ENCODE data around the gene THBS4. TPM values are rescaled to one million over a fixed set of nuclear protein-coding genes. Genes with fewer than 3 reads are reported as not detected.

Gene THBS4
- total and polyA plus RNA-seq, 4 donors = 0.08 to 0.28 (median 0.20) TPM

- TF ChIP-seq, protein P1, sequence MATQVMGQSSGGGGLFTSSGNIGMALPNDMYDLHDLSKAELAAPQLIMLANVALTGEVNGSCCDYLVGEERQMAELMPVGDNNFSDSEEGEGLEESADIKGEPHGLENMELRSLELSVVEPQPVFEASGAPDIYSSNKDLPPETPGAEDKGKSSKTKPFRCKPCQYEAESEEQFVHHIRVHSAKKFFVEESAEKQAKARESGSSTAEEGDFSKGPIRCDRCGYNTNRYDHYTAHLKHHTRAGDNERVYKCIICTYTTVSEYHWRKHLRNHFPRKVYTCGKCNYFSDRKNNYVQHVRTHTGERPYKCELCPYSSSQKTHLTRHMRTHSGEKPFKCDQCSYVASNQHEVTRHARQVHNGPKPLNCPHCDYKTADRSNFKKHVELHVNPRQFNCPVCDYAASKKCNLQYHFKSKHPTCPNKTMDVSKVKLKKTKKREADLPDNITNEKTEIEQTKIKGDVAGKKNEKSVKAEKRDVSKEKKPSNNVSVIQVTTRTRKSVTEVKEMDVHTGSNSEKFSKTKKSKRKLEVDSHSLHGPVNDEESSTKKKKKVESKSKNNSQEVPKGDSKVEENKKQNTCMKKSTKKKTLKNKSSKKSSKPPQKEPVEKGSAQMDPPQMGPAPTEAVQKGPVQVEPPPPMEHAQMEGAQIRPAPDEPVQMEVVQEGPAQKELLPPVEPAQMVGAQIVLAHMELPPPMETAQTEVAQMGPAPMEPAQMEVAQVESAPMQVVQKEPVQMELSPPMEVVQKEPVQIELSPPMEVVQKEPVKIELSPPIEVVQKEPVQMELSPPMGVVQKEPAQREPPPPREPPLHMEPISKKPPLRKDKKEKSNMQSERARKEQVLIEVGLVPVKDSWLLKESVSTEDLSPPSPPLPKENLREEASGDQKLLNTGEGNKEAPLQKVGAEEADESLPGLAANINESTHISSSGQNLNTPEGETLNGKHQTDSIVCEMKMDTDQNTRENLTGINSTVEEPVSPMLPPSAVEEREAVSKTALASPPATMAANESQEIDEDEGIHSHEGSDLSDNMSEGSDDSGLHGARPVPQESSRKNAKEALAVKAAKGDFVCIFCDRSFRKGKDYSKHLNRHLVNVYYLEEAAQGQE (IDR thresholded peaks at IDR 0.05) = no peak
- no peak for TF ChIP-seq ATF3 (IDR thresholded peaks at IDR 0.05)
- no peak for TF ChIP-seq HNF4A (conservative IDR thresholded peaks at IDR 0.05)
Measured at GRCh38 chr5:80127116-80127552, 92.0 kb downstream of the THBS4 start (continued).

GRCh38 chr5:80128141-80128540, 93.0 kb downstream of the THBS4 start:
- Histone ChIP-seq H3K27ac (ENCODE audit: low read depth in 1 of 2, low read length in 2 of 2) (no peak overlapping the region), H3K36me3 (ENCODE audit: control insufficient read depth in 4 of 4, insufficient read depth in 3 of 4, low read depth in 1 of 4, low read length in 3 of 4) (peaks cover 0 to 6% (median 3%) of the 10 kb centered on the region in 4 donors), H3K9ac (ENCODE audit: low read depth in 1 of 2, low read length in 2 of 2) (no peak overlapping the region), H3K4me3 (ENCODE audit: low read depth in 1 of 3, low read length in 3 of 3) (no peak overlapping the region), H3K9me3 (ENCODE audit: control insufficient read depth in 4 of 4, low read length in 3 of 4) (no peaks in the 10 kb centered on the region), H3K27me3 (ENCODE audit: control insufficient read depth in 4 of 4, insufficient read depth in 4 of 4, low read length in 3 of 4) (no peaks in the 10 kb centered on the region), H3K4me1 (ENCODE audit: control insufficient read depth in 4 of 4, insufficient read depth in 4 of 4, low read length in 3 of 4) (no peaks in the 10 kb centered on the region)
- DNase-seq (ENCODE audit: low spot score) = no peak
- TF ChIP-seq SP1 (IDR thresholded peaks at IDR 0.05) (no peak), FOXA1 (IDR thresholded peaks at IDR 0.05) (no peak), RXRA (IDR thresholded peaks at IDR 0.05) (no peak), TAF1 (conservative IDR thresholded peaks at IDR 0.05) (no peak)
- WGBS = 80% methylated on average over 2 of the region's 2 CpGs

DNA sequence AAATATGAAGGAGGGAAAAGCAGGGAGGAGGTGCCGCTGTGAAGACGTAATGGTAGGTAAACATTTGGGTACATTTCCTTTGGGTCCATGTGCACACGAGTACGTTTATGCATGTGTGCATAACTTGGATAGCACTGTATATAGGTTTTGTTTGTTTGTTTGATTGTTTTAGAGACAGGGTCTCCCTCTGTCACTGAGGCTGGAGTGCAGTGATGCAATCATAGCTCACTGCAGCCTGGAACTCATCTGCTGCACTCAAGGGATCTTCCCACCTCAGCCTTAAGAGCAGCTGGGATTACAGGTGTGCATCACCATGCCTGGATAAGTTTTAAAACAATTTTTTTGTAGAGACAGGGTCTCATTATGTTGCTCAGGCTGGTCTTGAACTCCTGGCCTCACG, 94.0 kb downstream of the THBS4 start:
- WGBS = 90% methylated on average over 5 of the region's 5 CpGs
- H3K9ac ChIP-seq (ENCODE audit: low read depth in 1 of 2, low read length in 2 of 2) = no peak overlapping the region
- TF ChIP-seq, protein P2, sequence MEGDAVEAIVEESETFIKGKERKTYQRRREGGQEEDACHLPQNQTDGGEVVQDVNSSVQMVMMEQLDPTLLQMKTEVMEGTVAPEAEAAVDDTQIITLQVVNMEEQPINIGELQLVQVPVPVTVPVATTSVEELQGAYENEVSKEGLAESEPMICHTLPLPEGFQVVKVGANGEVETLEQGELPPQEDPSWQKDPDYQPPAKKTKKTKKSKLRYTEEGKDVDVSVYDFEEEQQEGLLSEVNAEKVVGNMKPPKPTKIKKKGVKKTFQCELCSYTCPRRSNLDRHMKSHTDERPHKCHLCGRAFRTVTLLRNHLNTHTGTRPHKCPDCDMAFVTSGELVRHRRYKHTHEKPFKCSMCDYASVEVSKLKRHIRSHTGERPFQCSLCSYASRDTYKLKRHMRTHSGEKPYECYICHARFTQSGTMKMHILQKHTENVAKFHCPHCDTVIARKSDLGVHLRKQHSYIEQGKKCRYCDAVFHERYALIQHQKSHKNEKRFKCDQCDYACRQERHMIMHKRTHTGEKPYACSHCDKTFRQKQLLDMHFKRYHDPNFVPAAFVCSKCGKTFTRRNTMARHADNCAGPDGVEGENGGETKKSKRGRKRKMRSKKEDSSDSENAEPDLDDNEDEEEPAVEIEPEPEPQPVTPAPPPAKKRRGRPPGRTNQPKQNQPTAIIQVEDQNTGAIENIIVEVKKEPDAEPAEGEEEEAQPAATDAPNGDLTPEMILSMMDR (IDR thresholded peaks at IDR 0.05; ENCODE audit: low read depth, low read length, missing input control) = no peak
- TF ChIP-seq JUND (IDR thresholded peaks at IDR 0.05) (no peak), HNF4G (IDR thresholded peaks at IDR 0.05) (no peak), SP1 (IDR thresholded peaks at IDR 0.05) (no peak), TAF1 (conservative IDR thresholded peaks at IDR 0.05) (no peak), YY1 (IDR thresholded peaks at IDR 0.05) (no peak), GABPA (IDR thresholded peaks at IDR 0.05 in 1 of 2, conservative IDR thresholded peaks at IDR 0.05 in 1 of 2) (no peak), FOXA2 (IDR thresholded peaks at IDR 0.05) (no peak)
- TF ChIP-seq, protein P1 (IDR thresholded peaks at IDR 0.05) = no peak
- TF ChIP-seq, protein P3, sequence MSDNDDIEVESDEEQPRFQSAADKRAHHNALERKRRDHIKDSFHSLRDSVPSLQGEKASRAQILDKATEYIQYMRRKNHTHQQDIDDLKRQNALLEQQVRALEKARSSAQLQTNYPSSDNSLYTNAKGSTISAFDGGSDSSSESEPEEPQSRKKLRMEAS (IDR thresholded peaks at IDR 0.05) = no peak
- TF ChIP-seq, protein P4, sequence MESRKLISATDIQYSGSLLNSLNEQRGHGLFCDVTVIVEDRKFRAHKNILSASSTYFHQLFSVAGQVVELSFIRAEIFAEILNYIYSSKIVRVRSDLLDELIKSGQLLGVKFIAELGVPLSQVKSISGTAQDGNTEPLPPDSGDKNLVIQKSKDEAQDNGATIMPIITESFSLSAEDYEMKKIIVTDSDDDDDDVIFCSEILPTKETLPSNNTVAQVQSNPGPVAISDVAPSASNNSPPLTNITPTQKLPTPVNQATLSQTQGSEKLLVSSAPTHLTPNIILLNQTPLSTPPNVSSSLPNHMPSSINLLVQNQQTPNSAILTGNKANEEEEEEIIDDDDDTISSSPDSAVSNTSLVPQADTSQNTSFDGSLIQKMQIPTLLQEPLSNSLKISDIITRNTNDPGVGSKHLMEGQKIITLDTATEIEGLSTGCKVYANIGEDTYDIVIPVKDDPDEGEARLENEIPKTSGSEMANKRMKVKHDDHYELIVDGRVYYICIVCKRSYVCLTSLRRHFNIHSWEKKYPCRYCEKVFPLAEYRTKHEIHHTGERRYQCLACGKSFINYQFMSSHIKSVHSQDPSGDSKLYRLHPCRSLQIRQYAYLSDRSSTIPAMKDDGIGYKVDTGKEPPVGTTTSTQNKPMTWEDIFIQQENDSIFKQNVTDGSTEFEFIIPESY (IDR thresholded peaks at IDR 0.05) = no peak

More for the DNA sequence above, 94.0 kb downstream of the THBS4 start:
- no peaks in the 10 kb centered on the region for H3K27me3 ChIP-seq (ENCODE audit: control insufficient read depth in 4 of 4, insufficient read depth in 4 of 4, low read length in 3 of 4)
- no peak for DNase-seq (ENCODE audit: low spot score)
- no peaks in the 10 kb centered on the region for H3K4me1 ChIP-seq (ENCODE audit: control insufficient read depth in 4 of 4, insufficient read depth in 4 of 4, low read length in 3 of 4)
- H3K4me3 ChIP-seq (ENCODE audit: low read depth in 1 of 3, low read length in 3 of 3) = no peak overlapping the region
- no peaks in the 10 kb centered on the region for H3K9me3 ChIP-seq (ENCODE audit: control insufficient read depth in 4 of 4, low read length in 3 of 4)
- no peak overlapping the region for H3K27ac ChIP-seq (ENCODE audit: low read depth in 1 of 2, low read length in 2 of 2)
- peaks cover 0 to 6% (median 3%) of the 10 kb centered on the region in 4 donors for H3K36me3 ChIP-seq (ENCODE audit: control insufficient read depth in 4 of 4, insufficient read depth in 3 of 4, low read depth in 1 of 4, low read length in 3 of 4)
